ENCODE results near the gene GCK.
"Not testable (repeated sequence)": the region's sequence is repeated elsewhere in the genome, so short reads cannot be mapped to it uniquely, and the experiment has no call there.

GCK gene

DNA sequence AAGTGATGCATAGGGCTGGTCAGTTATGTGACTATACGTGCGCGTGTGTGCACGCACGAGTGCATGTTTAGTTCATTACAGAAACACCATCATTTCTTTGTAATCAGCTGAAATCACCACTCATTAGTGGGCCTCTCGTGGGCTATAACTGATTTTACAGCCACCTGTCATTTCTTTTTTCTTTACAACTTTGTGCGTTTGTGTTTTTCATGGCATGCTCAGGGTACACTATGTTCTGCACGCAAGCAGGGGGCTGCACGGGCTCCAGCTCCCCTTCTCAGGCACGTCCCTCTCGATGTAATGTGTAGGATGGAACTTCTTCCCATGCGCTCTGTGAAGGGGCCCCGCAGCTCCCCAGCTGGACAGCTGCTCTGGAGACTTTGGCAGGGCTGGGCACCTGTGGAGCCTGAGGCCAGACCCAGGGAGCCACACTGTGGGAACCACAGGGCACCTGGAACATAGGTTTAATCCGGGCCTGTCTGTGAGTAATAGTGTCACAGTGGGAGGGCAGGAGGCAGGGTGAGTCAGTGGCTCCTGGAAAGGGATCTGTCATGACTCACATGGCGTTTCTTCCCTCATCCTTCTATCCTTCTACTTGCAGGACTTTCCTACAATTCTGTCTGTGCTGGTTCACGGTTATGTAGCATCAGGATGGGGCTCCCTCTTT, 4.9 kb downstream of the GCK start:
- Mint-ChIP-seq H3K4me3 (no peak overlapping the region), H3K4me1 (ENCODE audit: low read depth) (no peaks in the 10 kb centered on the region), H3K36me3 (ENCODE audit: low read depth) (no peaks in the 10 kb centered on the region), H3K27me3 (no peaks in the 10 kb centered on the region), H3K27ac (no peak overlapping the region), H3K9me3 (peaks cover 8% of the 10 kb centered on the region)

DNA sequence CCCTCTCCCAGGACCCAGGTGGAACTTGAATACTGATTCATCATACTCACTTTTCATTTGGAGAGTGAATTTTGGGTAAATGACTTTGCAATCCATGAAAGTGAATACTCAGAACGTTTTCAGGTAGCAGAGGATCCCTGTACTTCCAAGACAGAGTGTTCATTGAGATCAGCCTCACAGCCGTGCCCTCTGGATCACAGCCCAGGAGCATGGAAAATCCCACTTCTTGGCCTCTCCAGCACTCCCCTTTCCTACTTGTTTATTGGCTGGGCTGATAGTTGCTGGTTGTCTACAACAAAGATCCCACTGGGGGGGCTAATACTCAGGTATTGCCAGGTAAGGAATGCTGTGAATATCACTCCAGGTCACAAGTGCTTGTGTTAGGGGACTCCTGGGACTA, 5.9 kb downstream of the GCK start:
- Mint-ChIP-seq H3K27me3 (no peaks in the 10 kb centered on the region), H3K27ac (no peak overlapping the region), H3K4me1 (ENCODE audit: low read depth) (no peaks in the 10 kb centered on the region), H3K36me3 (ENCODE audit: low read depth) (no peaks in the 10 kb centered on the region), H3K9me3 (peaks cover 8% of the 10 kb centered on the region), H3K4me3 (no peak overlapping the region)

DNA sequence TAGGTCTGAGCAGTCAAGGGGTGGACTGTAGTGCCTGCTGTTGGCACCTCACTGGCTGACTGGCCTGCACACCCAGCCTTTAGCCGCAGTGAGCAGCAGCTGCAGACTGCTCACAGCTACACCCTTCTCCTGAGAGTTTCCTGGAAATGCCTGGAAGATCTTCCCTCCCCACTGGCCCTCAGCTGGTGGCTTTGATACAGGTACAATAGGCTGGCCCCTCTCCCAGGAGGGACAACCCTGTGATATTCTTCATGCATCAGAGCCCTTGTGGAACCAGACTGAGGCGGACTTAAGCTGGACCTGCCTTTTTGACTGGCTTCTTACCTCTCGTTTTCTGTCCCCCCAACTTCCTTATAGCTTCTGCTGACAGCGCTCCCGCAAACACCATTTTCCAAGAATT, 6.4 kb downstream of the GCK start:
- Mint-ChIP-seq H3K27me3 (no peaks in the 10 kb centered on the region), H3K9me3 (peaks cover 8% of the 10 kb centered on the region), H3K36me3 (ENCODE audit: low read depth) (no peaks in the 10 kb centered on the region), H3K4me3 (no peak overlapping the region), H3K4me1 (ENCODE audit: low read depth) (no peaks in the 10 kb centered on the region), H3K27ac (no peak overlapping the region)

DNA sequence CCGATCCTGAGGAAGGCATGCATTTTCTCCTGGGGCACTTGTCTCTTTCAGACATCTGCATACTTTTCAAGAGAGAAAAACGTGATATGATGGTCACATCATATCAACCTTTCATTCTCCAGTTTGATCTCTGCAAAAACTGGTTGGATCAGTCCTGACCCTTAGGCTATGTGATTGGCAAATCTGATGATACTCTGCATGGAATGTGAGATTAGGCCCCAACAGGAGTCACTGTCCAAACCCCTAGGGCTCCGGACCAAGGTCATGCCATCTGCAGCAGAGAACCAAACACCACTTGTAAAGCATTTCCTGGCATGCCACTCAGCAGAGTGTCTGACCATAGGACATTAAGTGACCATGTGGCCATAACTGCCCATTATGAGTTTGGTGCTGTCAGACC, 8.6 kb downstream of the GCK start:
- Mint-ChIP-seq H3K27ac (no peak overlapping the region), H3K4me1 (ENCODE audit: low read depth) (no peaks in the 10 kb centered on the region), H3K36me3 (ENCODE audit: low read depth) (no peaks in the 10 kb centered on the region), H3K4me3 (no peak overlapping the region), H3K27me3 (no peaks in the 10 kb centered on the region), H3K9me3 (peaks cover 8% of the 10 kb centered on the region)

DNA sequence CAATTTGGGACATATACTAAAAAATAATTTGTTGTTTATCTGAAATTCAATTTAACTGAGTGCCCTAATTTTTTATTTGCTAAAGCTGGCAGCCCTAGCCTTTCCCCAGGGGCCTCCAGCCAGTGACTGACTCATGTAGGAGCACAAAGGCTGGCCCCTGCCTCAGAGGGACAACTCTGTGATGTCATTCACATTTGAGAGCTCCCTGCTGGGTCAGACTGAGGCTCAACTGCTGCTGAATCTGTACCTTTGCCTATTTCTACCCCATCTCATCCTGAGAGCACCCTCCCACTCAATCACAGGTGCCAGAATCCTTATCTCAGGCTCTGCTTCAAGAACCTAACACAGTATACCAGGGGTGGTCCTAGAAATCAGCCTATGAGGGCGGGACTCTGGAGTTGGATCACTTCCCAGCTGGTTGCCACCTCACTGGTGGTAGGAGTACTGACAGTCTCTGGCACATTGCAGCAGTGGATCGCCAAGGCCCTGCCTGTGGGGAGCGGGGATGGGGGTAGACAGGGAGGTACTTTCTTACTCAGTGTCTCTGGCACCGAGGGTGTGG, 11.6 kb downstream of the GCK start:
- Mint-ChIP-seq H3K4me3 (no peak overlapping the region), H3K27ac (no peak overlapping the region), H3K4me1 (ENCODE audit: low read depth) (no peaks in the 10 kb centered on the region), H3K9me3 (peaks cover 5% of the 10 kb centered on the region), H3K27me3 (peaks cover 8% of the 10 kb centered on the region), H3K36me3 (ENCODE audit: low read depth) (no peaks in the 10 kb centered on the region)

DNA sequence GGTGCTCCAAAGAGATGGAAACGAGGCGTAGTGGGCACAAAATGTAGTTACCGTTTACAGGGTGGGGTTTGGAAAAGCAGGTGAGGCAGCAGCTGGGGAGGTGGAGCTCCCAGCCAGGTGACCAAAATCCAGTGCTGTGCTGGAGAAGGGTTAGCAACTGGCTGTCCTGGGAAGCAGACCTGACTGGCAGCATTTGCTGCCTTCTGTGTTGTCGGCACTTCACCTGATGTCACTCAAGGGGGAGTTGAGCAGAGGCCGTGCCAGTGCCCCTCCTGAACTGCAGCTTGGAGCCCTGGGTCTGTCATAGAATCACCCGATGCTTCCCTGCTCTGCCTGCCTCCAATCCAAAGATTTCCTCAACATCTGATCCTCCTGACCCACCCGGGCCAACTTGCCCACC, 12.8 kb downstream of the GCK start:
- H3K4me3 Mint-ChIP-seq = no peak overlapping the region
- H3K27ac Mint-ChIP-seq = no peak overlapping the region
- H3K9me3 Mint-ChIP-seq = no peaks in the 10 kb centered on the region
- H3K36me3 Mint-ChIP-seq (ENCODE audit: low read depth) = no peaks in the 10 kb centered on the region
- H3K4me1 Mint-ChIP-seq (ENCODE audit: low read depth) = no peaks in the 10 kb centered on the region
- peaks cover 8% of the 10 kb centered on the region for H3K27me3 Mint-ChIP-seq

DNA sequence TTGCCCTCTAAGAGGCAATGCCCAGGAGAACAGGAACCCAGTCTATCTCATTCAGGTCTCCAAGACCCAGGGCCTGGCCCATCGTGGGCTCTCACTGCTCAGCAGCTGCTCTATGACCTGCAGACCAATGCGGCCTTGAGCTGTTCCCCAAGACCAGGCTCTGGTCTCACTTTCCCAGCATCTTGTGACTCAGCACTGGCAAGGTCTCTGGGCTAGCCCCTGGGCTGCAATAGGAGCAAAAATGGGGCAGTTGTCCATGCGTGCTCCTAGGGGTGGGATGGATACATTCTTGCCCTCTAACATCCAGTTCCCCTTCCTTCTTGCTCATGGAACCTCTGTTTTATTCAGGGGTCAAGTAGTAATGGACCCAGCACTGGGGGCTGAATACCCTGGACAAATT, 13.5 kb downstream of the GCK start:
- Mint-ChIP-seq H3K4me3 (no peak overlapping the region), H3K27me3 (peaks cover 8% of the 10 kb centered on the region), H3K4me1 (ENCODE audit: low read depth) (no peaks in the 10 kb centered on the region), H3K36me3 (ENCODE audit: low read depth) (no peaks in the 10 kb centered on the region), H3K27ac (no peak overlapping the region), H3K9me3 (no peaks in the 10 kb centered on the region)

DNA sequence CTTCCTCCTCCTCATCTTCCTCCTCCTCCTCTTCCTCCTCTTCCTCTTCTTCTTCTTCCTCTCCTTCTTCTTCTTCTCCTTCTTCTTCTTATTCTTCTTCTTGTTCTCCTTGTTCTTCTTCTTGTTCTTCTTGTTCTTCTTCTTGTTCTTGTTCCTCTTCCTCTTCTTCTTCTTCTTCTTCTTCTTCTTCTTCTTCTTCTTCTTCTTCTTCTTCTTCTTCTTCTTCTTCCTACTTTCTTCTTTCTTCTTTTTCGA, 14.6 kb downstream of the GCK start:
- H3K9me3 Mint-ChIP-seq; H3K4me1 Mint-ChIP-seq (ENCODE audit: low read depth); H3K27me3 Mint-ChIP-seq; H3K27ac Mint-ChIP-seq; H3K36me3 Mint-ChIP-seq (ENCODE audit: low read depth); H3K4me3 Mint-ChIP-seq: not testable (repeated sequence)

DNA sequence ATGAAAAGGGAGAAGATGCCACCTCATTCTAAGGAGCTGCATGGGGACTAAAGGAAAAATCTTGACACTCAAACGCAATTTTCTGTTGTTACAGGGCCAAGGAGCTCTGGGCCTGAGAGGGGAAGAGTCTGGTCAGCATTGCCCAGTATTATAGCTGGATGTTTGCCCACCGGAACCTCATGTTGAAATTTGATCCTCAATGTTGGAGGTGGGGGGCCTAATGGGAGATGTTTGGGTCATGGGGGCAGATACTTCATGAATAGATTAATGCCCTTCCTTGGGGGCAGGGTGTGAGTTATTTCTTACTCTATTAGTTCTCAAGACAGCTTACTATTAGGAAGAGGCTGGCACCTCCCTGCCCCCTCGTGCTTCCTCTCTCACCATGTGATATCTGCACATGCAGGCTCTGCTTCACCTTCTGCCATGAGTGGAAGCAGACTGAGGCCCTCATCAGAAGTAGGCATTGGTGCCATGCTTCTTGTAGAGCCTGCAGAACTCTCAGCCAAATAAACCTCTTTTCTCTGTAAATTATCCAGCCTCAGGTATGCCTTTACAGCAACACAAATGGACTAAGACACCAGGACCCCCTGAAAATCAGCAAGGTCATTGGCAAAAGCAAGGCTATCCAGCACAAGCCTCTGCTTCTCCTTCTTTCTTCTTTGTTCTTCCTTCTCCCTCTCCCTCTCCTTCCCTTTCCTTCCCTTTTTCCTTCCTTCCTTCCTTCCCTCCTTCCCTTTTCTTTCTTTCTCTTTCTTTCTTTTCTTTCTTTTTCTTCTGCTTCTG, 15.1 kb downstream of the GCK start:
- Mint-ChIP-seq H3K4me1 (ENCODE audit: low read depth) (no peaks in the 10 kb centered on the region), H3K36me3 (ENCODE audit: low read depth) (no peaks in the 10 kb centered on the region), H3K27me3 (peaks cover 8% of the 10 kb centered on the region), H3K27ac (no peak overlapping the region), H3K4me3 (no peak overlapping the region), H3K9me3 (no peaks in the 10 kb centered on the region)

DNA sequence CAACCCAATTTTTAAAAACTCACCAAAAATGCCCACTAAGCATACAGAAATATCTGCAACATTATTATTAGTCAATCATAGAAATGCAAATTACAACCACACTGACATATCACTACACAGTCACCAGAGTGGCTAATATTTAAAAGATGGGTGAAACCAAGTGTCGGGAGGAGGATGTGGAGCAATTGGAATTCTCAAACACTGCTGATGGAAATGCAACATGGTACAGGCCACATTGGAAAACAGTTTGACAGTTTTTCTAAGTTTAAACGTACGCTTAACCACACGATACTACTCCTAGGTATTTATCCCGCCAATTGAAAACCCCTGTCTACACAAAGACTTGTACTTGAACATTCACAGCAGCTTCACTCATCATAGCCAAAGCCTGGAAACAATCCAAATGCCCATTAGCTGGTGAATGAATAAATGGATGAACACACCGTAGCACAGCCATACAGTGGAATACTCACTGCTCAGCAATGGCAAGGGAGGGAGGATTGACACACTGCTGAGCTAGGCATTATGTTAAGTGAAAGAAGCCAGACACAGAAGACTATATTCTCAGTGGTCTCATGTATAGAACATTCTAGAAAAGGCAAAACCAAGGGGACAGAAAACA, 16.3 kb downstream of the GCK start:
- Mint-ChIP-seq H3K4me1 (ENCODE audit: low read depth) (peaks cover under 1% of the 10 kb centered on the region), H3K4me3 (no peak overlapping the region), H3K27ac (no peak overlapping the region), H3K9me3 (no peaks in the 10 kb centered on the region), H3K36me3 (ENCODE audit: low read depth) (no peaks in the 10 kb centered on the region), H3K27me3 (peaks cover 8% of the 10 kb centered on the region)

DNA sequence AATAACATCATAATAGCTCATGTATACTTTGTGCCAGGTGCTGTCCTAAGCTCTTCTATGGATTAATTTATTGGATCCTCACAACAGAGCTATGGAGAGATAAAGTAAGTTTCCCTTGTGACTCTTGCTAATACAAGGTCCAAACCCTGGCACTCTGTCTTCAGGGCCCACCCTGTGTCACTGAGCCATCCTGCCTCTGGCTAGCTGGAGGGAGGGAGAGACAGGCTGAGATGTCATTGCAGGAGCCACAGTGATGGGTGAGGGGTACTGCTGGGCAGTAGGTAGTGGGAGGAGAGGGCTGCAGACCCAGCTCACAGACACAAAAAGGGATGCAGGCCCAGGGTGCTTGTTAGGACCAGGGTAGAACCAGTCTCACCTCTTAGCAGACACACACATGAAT, 16.9 kb downstream of the GCK start:
- no peak overlapping the region for H3K27ac Mint-ChIP-seq
- no peaks in the 10 kb centered on the region for H3K36me3 Mint-ChIP-seq (ENCODE audit: low read depth)
- H3K9me3 Mint-ChIP-seq = no peaks in the 10 kb centered on the region
- H3K4me3 Mint-ChIP-seq = no peak overlapping the region
- H3K4me1 Mint-ChIP-seq (ENCODE audit: low read depth) = peaks cover 7% of the 10 kb centered on the region
- peaks cover 8% of the 10 kb centered on the region for H3K27me3 Mint-ChIP-seq

DNA sequence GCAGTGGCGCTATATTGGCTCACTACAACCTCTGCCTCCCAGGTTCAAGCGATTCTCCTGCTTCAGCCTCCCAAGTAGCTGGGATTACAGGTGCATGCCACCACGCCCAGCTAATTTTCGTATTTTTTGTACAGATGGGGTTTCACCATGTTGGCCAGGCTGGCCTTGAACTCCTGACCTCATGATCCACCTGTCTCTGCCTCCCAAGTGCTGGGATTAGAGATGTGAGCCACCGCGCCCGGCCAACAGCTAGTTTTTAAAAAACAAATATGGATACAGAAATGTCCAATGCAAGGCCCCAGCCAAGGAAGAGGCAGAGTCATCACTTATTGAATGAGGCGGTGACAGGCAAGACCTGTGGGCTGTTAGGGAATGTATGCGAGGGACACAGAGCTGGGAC, 17.3 kb downstream of the GCK start:
- not testable (repeated sequence) for H3K27me3 Mint-ChIP-seq; H3K4me1 Mint-ChIP-seq (ENCODE audit: low read depth); H3K9me3 Mint-ChIP-seq; H3K4me3 Mint-ChIP-seq; H3K27ac Mint-ChIP-seq; H3K36me3 Mint-ChIP-seq (ENCODE audit: low read depth)

DNA sequence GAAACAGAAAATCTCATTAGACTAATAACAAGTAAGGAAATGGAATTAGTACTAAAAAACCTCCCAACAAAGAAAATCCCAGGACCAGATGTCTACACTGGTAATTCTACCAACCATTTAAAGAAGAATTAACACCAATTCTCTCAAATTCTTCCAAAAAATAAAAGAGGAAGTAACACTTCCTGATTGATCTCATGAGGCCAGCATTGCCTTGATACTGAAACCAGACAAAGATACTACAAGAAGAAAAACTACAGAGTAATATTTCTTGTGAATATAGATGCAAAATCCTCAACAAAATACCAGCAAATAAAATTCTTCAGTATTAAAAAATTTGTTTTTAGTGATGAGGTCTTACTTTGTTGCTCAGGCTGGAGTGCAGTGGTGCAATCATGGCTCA, 21.3 kb downstream of the GCK start:
- Mint-ChIP-seq H3K4me3 (no peak overlapping the region), H3K9me3 (no peaks in the 10 kb centered on the region), H3K36me3 (ENCODE audit: low read depth) (no peaks in the 10 kb centered on the region), H3K27ac (peak overlapping the region; percentile 49), H3K4me1 (ENCODE audit: low read depth) (peaks cover 7% of the 10 kb centered on the region), H3K27me3 (no peaks in the 10 kb centered on the region)

DNA sequence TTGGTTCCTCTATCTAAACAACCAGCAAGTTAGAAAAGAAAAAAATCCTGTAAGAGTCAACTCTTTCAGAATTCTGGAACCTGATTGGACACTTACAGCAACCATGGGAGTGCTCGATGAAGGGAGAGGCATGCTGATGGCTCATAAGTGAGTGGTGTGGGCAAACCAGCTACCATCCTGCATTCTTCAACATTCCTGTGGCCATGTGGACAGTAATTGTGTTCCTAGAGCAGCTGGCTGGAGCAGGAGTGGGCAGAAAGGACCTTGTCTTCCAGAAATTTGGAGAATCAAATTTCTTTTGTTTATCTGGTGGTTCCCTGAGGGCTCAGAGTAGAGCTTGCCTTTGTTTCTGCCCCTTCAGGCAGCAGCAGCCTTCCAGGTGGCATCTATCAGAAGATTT, 25.6 kb downstream of the GCK start:
- Mint-ChIP-seq H3K9me3 (no peaks in the 10 kb centered on the region), H3K27ac (no peak overlapping the region), H3K27me3 (no peaks in the 10 kb centered on the region), H3K4me3 (no peak overlapping the region), H3K36me3 (ENCODE audit: low read depth) (no peaks in the 10 kb centered on the region), H3K4me1 (ENCODE audit: low read depth) (peaks cover 7% of the 10 kb centered on the region)

DNA sequence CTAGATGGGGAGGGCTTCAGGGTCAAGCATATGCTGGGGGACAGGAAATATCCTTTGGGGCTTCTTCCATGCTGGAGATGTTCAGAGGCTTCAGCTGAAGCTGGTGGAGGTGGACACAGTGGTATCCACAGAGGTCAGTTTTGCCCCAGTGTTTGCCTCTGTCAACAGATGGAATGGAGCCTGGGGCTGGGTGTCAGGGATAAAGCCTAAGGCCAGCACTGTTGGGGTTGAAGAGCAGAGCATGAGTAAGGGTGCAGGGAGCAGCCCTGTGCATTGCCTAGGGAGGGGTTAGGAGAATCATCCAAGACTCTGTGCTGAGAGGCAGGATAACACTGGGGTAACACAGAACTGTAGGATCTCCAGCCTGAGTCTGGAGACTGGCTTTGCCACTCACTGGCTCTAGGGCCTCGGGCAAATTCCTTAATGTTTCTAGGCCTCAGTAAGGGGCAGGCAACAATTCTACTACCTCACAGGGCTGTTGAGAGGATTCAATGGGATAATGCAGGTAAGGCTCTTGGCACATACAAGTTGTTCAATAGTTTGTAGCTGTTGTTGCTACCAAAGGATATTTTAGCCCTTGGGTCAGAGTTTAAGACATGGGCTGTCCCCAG, 26.3 kb downstream of the GCK start:
- H3K27ac Mint-ChIP-seq = no peak overlapping the region

More for the DNA sequence above, 26.3 kb downstream of the GCK start:
- H3K4me1 Mint-ChIP-seq (ENCODE audit: low read depth) = peaks cover 6% of the 10 kb centered on the region
- no peaks in the 10 kb centered on the region for H3K9me3 Mint-ChIP-seq
- no peaks in the 10 kb centered on the region for H3K27me3 Mint-ChIP-seq
- H3K36me3 Mint-ChIP-seq (ENCODE audit: low read depth) = no peaks in the 10 kb centered on the region
- no peak overlapping the region for H3K4me3 Mint-ChIP-seq

Data from stimulated activated naive CD8-positive, alpha-beta T cell treated with anti-CD3 and anti-CD28 coated beads, Interleukin-15, Interleukin-2, amounts not matched to agents 100 ng/mL and 50 ng/mL, for 24 hours (primary cell).